Ovary (tissue), 10 donors: ENCODE measurements around the gene NIT1. TPM values are rescaled to one million over a fixed set of nuclear protein-coding genes. Genes with fewer than 3 reads are reported as not detected.
A peak's percentile ranks its signal among the peaks of the same experiment; 100 is the strongest.

Experiments used
- DNase-seq, 5 donors: peaks; one replicate each; pipeline ENCODE4 v3.0.0-alpha.2; 2019 to 2020
- H3K27ac ChIP-seq, 2 donors: fragments of 200-600 bp; one replicate each; pipeline versions ENCODE4 v1.5.1 to v1.8.0; 2019 to 2022
- H3K27me3 ChIP-seq: fragments of 200-600 bp; one replicate; pipeline ENCODE4 v1.8.0; 2022
- H3K36me3 ChIP-seq: fragments of 200-600 bp; sonication (generic); one replicate; pipeline ENCODE4 v1.5.1; 2019
- H3K4me1 ChIP-seq: one replicate; pipeline ENCODE4 v1.8.1; 2013; ENCODE audit warnings: mild to moderate bottlenecking, moderate library complexity; ENCODE audit not compliant: insufficient read depth
- H3K4me3 ChIP-seq: fragments of 200-600 bp; sonication (generic); one replicate; pipeline ENCODE4 v1.5.1; 2017
- H3K9me3 ChIP-seq, 2 donors: fragments of 200-600 bp in 1 of 2; sonication (generic) in 1 of 2; one replicate each; pipeline versions ENCODE4 v1.5.1 to v1.8.1; 2013 to 2019; ENCODE audit warnings: mild to moderate bottlenecking in 1 of 2, moderate library complexity in 1 of 2
- EP300 ChIP-seq: sonication (generic); formaldehyde crosslinking; IDR thresholded peaks from one replicate; pipeline ENCODE4 v1.6.1; 2017; ENCODE audit warnings: antibody characterized with exemption
- POLR2A ChIP-seq: fragments of 450-650 bp; IDR thresholded peaks from one replicate; pipeline ENCODE4 v1.6.1; 2017; ENCODE audit warnings: antibody characterized with exemption, mild to moderate bottlenecking, moderate library complexity
- WGBS, 3 donors: extraction: QIAGEN DNeasy Blood & Tissue Kit in 1 of 3; methylation state at CpG; one replicate each; pipeline versions ENCODE4 v1.1.5 to v1.1.7; 2013 to 2017; 5-methylcytosine and 5-hydroxymethylcytosine counted together
- intact Hi-C, 4 donors: fragments of 100-400 bp; cut with DNase I; formaldehyde crosslinking; loops; one replicate each; pipeline versions ENCODE4 v1.11.0 to v1.15.1; 2022 to 2023
- long read RNA-seq, 3 donors: library from polyadenylated mRNA in 2 of 3; unstranded in 2 of 3; transcript quantifications; one replicate each; pipeline ENCODE4 v2.0.0 and lab custom pipeline, GENCODE V29; 2021 to 2026
- polyA plus RNA-seq, 2 donors: library from polyadenylated mRNA; stranded (reverse); fragments of 200-250 nt in 1 of 2; fragments of 350-450 nt in 1 of 2; fragmentation: Illumina TruSeq in 1 of 2; extraction: RNeasy Lipid Tissue Mini Kit (QIAGEN cat#74804) in 1 of 2; gene quantifications; one replicate each; pipeline ENCODE4 v1.2.3, GENCODE V29; 2013 to 2014
- total RNA-seq, 7 donors: library from RNA; depleted of rRNA in 2 of 7; stranded (reverse); fragments of >200 nt in 2 of 7; fragmentation: NEBNext Ultra II Directional in 3 of 7; extraction: Animal tissue kit (Norgen Biotek cat#: 25700) in 3 of 7; gene quantifications; one replicate each; pipeline versions ENCODE4 v1.1.0 to v1.2.4, GENCODE V29; 2016 to 2023
- TF ChIP-seq, protein P1 (sequence below), 3 donors: fragments of 450-650 bp in 2 of 3; fragments of 200-600 bp in 1 of 3; IDR thresholded peaks; one replicate each; pipeline versions ENCODE4 v1.5.1 to v1.8.0; 2016 to 2022; ENCODE audit warnings: antibody characterized with exemption in 3 of 3, mild to moderate bottlenecking in 1 of 3
- donor health status: DM: no; HTN: no; CAD: no; lungs with moderate emphysema.
- donor health status: DM: no; HTN: no; CAD: no.
- donor health status: Bipolar disorder and iron deficiency.
- donor health status: DM: yes; HTN: yes; CAD: no.
- donor health status: DM: no; HTN: no; CAD: no.
- donor health status: DM: yes; HTN: yes; CAD: no.

NIT1 gene, protein sequence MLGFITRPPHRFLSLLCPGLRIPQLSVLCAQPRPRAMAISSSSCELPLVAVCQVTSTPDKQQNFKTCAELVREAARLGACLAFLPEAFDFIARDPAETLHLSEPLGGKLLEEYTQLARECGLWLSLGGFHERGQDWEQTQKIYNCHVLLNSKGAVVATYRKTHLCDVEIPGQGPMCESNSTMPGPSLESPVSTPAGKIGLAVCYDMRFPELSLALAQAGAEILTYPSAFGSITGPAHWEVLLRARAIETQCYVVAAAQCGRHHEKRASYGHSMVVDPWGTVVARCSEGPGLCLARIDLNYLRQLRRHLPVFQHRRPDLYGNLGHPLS
- total RNA-seq (10 to 100 TPM; 25.4 to 37.1 (median 33.7) TPM), polyA plus RNA-seq (10 to 100 TPM; 36.7 to 37.5 TPM)
- long read RNA-seq, donor 1, transcript NIT1-202 (7 exons, 2,081 nt) = minor isoform, 12 of 134 reads
- long read RNA-seq, donor 1, transcript NIT1-203 (7 exons, 1,362 nt) = major isoform, 92 of 134 reads
- long read RNA-seq, donor 1, partial matches to known transcripts = 4 of 134 reads
- long read RNA-seq, donor 1, other reads (novel, unspliced or antisense) = 22 of 134 reads
- long read RNA-seq, donor 2, transcript NIT1-203 (7 exons, 1,362 nt) = major isoform, 8 of 12 reads
- long read RNA-seq, donor 2, partial matches to known transcripts = 0 of 12 reads
- long read RNA-seq, donor 2, other reads (novel, unspliced or antisense) = 0 of 12 reads
- long read RNA-seq, donor 3, transcript NIT1-203 (7 exons, 1,362 nt) = major isoform, 17 of 39 reads
- long read RNA-seq, donor 3, transcript NIT1-216 (6 exons, 1,351 nt) = minor isoform, 5 of 39 reads
- long read RNA-seq, donor 3, partial matches to known transcripts = 4 of 39 reads
- long read RNA-seq, donor 3, other reads (novel, unspliced or antisense) = 10 of 39 reads

DNA sequence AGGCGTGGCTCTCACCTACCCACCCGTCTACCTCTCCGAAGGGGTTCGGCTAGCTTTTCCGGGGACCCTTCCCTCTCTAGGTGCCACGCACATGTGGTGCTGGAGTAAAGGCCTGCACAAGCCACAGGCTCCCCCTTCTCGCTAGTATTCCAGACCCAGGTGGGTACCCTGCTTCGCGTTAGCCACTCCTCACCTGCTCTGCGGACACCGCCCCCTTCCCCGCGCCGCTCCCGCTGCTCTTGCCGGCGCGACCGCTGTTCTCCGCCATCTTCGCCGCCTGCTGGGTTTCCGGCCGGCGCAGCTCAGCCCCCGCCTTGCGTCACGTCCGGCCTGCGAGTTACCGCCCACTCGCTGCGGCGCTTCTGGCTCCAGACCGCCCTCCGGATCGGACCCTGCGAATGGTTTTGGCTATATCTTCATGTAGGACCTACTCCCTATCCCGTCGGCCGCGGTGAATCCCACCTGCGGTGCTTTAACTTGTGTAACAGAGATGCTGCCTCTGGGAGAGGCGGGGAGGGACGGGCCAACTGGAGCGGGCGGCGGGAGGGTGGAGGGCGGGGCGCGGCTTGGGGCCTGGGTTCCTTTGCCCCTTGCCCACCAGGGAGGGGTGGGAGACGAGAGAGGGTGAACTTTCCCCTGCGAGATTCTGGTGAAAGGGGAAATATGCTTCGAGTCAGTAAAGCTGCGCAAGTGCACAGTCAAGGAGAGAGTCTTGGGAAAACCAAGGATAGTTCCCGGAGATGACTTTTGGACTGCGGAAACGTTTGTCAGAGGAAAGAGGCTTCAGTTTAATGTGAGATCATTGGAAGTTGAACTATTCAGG lies at the start of gene NIT1, which contains the start of gene PFDN2:
Gene NIT1, plus strand, starts transcription at position 347 of the 823 bp plus-strand sequence. Its CDS starts 72 bp downstream, at position 419.
Gene PFDN2, minus strand, starts transcription at position 279 of the 823 bp plus-strand sequence. Its CDS starts 11 bp downstream, at position 268.
- H3K36me3 ChIP-seq = no peaks in the 10 kb centered on the region
- H3K4me1 ChIP-seq = peaks cover 23% of the 10 kb centered on the region
- H3K9me3 ChIP-seq = no peaks in the 10 kb centered on the region
- peak within 1 kb of the TSS; percentile 77 to 82 for H3K27ac ChIP-seq
- DNase-seq = peak; percentile 84 to 92 (median 88)
- H3K4me3 ChIP-seq = peak within 1 kb of the TSS; percentile 87
- 1% methylated on average over 58 of the region's 58 CpGs for WGBS, 3 donors
- intact Hi-C loops = no loop called here
- H3K27me3 ChIP-seq = no peaks in the 10 kb centered on the region
- TF ChIP-seq, protein P1, sequence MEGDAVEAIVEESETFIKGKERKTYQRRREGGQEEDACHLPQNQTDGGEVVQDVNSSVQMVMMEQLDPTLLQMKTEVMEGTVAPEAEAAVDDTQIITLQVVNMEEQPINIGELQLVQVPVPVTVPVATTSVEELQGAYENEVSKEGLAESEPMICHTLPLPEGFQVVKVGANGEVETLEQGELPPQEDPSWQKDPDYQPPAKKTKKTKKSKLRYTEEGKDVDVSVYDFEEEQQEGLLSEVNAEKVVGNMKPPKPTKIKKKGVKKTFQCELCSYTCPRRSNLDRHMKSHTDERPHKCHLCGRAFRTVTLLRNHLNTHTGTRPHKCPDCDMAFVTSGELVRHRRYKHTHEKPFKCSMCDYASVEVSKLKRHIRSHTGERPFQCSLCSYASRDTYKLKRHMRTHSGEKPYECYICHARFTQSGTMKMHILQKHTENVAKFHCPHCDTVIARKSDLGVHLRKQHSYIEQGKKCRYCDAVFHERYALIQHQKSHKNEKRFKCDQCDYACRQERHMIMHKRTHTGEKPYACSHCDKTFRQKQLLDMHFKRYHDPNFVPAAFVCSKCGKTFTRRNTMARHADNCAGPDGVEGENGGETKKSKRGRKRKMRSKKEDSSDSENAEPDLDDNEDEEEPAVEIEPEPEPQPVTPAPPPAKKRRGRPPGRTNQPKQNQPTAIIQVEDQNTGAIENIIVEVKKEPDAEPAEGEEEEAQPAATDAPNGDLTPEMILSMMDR (IDR thresholded peaks at IDR 0.05) = peak in 1 of 3 donors; percentile 17
- peak; percentile 17 for TF ChIP-seq EP300
- TF ChIP-seq POLR2A = peak; percentile 94

DNA sequence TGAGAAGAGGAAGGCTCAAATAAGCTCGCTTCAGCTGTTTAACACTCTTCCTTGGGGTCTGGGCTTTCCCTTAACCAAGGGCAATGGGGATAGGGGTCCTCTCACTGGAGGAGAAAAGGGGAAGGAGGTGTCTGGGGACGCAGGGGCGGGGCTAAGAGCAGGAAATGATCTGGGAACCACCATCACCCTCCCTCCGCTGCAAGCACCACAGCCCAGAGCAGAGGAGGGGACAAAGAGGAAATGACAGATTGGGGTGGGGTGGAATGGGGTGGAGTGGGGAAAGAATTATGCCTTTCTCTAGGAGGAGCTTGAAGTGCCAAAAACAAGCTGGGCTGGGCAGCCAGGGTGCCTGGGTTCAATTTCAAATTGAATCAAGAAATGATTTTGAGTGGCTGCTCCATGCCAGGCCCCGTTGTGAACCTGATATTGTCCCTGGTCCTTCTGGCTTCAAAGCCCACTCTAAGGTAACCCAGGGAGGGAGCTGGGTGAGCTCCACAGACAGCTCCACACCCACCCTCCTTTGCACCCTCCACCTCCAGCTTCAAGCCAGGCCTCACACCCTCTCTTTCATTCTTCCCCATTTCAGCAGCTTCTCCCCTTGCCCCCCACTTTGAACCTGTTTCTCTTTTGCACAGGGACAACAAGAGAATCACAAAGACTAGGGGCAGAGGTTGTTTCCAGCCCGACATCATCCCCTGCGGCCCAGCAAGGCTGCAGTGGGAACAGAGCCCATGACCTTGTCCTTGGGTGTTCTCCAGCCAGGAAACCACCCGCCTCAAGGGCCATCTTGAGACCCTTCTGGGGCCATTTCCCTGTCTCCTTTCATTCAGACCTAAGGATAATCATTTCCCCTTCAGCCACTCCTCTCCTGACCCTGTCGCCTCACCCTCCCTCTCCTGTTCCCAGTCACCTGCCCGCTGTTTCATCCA lies 49.3 kb upstream of the NIT1 start:
- no peaks in the 10 kb centered on the region for H3K4me1 ChIP-seq
- H3K27ac ChIP-seq = no peak overlapping the region
- TF ChIP-seq, protein P1 (IDR thresholded peaks at IDR 0.05) = no peak
- no peak for TF ChIP-seq EP300
- 66 to 71% (median 71%) methylated on average over 10 of the region's 10 CpGs for WGBS, 3 donors
- no peak overlapping the region for H3K4me3 ChIP-seq
- no peaks in the 10 kb centered on the region for H3K9me3 ChIP-seq
- H3K36me3 ChIP-seq = no peaks in the 10 kb centered on the region
- H3K27me3 ChIP-seq = no peaks in the 10 kb centered on the region
- DNase-seq = no peak
- intact Hi-C loops = no loop called here

DNA sequence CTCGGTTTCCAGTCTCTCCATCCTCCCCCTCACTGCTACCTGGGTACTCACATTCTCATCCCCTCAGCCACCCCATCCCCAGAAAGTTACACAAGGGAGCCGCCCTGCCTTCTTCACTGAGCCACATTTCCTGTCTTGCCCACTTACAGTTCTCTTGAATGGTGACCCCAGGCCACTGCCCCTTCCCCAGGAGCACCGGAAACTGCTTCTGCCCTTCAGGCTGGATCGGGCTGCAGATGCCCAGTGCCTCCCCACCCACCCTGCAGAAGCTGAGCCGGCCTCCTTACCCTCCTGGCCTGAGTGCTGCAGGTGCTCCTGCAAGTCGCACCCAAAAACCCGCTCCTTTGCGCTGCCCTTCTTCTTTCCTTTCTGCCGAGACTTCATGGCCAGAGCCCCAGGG lies 48.7 kb upstream of the NIT1 start:
- TF ChIP-seq, protein P1 (IDR thresholded peaks at IDR 0.05) = no peak
- TF ChIP-seq EP300 = no peak
- no peak for TF ChIP-seq POLR2A
- Histone ChIP-seq H3K27ac (no peak overlapping the region), H3K27me3 (no peaks in the 10 kb centered on the region), H3K9me3 (no peaks in the 10 kb centered on the region), H3K4me3 (no peak overlapping the region), H3K4me1 (no peaks in the 10 kb centered on the region), H3K36me3 (no peaks in the 10 kb centered on the region)
- no peak for DNase-seq
- 77 to 85% (median 84%) methylated on average over 9 of the region's 9 CpGs for WGBS, 3 donors
- intact Hi-C loops = no loop called here
